ENCODE results near the gene FAM168A. TPM values are rescaled to one million over a fixed set of nuclear protein-coding genes. Genes with fewer than 3 reads are reported as not detected.

Gene FAM168A
- polyA plus RNA-seq, 1 donor, result 22.9 TPM

GRCh38 chr11:73384125-73384441, 213.8 kb downstream of the FAM168A start:
- no peaks in the 10 kb centered on the region for H3K27me3 ChIP-seq (ENCODE audit: control insufficient read depth, insufficient read depth, low read length)
- H3K4me3 ChIP-seq (ENCODE audit: low read length), result no peak overlapping the region
- no peaks in the 10 kb centered on the region for H3K36me3 ChIP-seq (ENCODE audit: control insufficient read depth, insufficient read depth, low read length)
- WGBS (ENCODE audit: insufficient coverage, low lambda C conversion rate), result no CpG with 5 or more reads among the region's 7 CpGs
- no peak for DNase-seq
- H3K9me3 ChIP-seq (ENCODE audit: control insufficient read depth, low read depth, low read length), result no peaks in the 10 kb centered on the region
- no peak overlapping the region for H3K27ac ChIP-seq (ENCODE audit: low read length)
- peaks cover 26% of the 10 kb centered on the region for H3K4me1 ChIP-seq (ENCODE audit: control insufficient read depth, insufficient read depth, low read length)

- WGBS (ENCODE audit: insufficient coverage, low lambda C conversion rate), result no CpG with 5 or more reads among the region's 9 CpGs
- peak; percentile 40 to 58 for DNase-seq
- no peak overlapping the region for H3K27ac ChIP-seq (ENCODE audit: low read length)
- no peaks in the 10 kb centered on the region for H3K9me3 ChIP-seq (ENCODE audit: control insufficient read depth, low read depth, low read length)
- peaks cover 26% of the 10 kb centered on the region for H3K4me1 ChIP-seq (ENCODE audit: control insufficient read depth, insufficient read depth, low read length)
- no peaks in the 10 kb centered on the region for H3K27me3 ChIP-seq (ENCODE audit: control insufficient read depth, insufficient read depth, low read length)
- H3K4me3 ChIP-seq (ENCODE audit: low read length), result no peak overlapping the region
- no peaks in the 10 kb centered on the region for H3K36me3 ChIP-seq (ENCODE audit: control insufficient read depth, insufficient read depth, low read length)
Measured at GRCh38 chr11:73383249-73384124, 214.4 kb downstream of the FAM168A start.

- no peak for DNase-seq
- H3K27me3 ChIP-seq (ENCODE audit: control insufficient read depth, insufficient read depth, low read length), result no peaks in the 10 kb centered on the region
- H3K27ac ChIP-seq (ENCODE audit: low read length), result no peak overlapping the region
- no CpG with 5 or more reads among the region's 3 CpGs for WGBS (ENCODE audit: insufficient coverage, low lambda C conversion rate)
- H3K9me3 ChIP-seq (ENCODE audit: control insufficient read depth, low read depth, low read length), result no peaks in the 10 kb centered on the region
- no peaks in the 10 kb centered on the region for H3K36me3 ChIP-seq (ENCODE audit: control insufficient read depth, insufficient read depth, low read length)
- no peak overlapping the region for H3K4me3 ChIP-seq (ENCODE audit: low read length)
- peaks cover 26% of the 10 kb centered on the region for H3K4me1 ChIP-seq (ENCODE audit: control insufficient read depth, insufficient read depth, low read length)
Measured at GRCh38 chr11:73382747-73383146, 215.2 kb downstream of the FAM168A start.

- no peaks in the 10 kb centered on the region for H3K36me3 ChIP-seq (ENCODE audit: control insufficient read depth, insufficient read depth, low read length)
- no CpG with 5 or more reads among the region's 7 CpGs for WGBS (ENCODE audit: insufficient coverage, low lambda C conversion rate)
- H3K27ac ChIP-seq (ENCODE audit: low read length), result no peak overlapping the region
- DNase-seq, result no peak
- no peaks in the 10 kb centered on the region for H3K9me3 ChIP-seq (ENCODE audit: control insufficient read depth, low read depth, low read length)
- peaks cover 31% of the 10 kb centered on the region for H3K4me1 ChIP-seq (ENCODE audit: control insufficient read depth, insufficient read depth, low read length)
- no peaks in the 10 kb centered on the region for H3K27me3 ChIP-seq (ENCODE audit: control insufficient read depth, insufficient read depth, low read length)
- H3K4me3 ChIP-seq (ENCODE audit: low read length), result no peak overlapping the region
Measured at GRCh38 chr11:73382183-73382582, 215.7 kb downstream of the FAM168A start.

- no peak for DNase-seq
- Histone ChIP-seq H3K27ac (ENCODE audit: low read length) (no peak overlapping the region), H3K27me3 (ENCODE audit: control insufficient read depth, insufficient read depth, low read length) (no peaks in the 10 kb centered on the region), H3K36me3 (ENCODE audit: control insufficient read depth, insufficient read depth, low read length) (no peaks in the 10 kb centered on the region), H3K4me1 (ENCODE audit: control insufficient read depth, insufficient read depth, low read length) (peaks cover 34% of the 10 kb centered on the region), H3K4me3 (ENCODE audit: low read length) (no peak overlapping the region), H3K9me3 (ENCODE audit: control insufficient read depth, low read depth, low read length) (no peaks in the 10 kb centered on the region)
- WGBS (ENCODE audit: insufficient coverage, low lambda C conversion rate), result no CpG with 5 or more reads among the region's 6 CpGs
Measured at GRCh38 chr11:73381589-73381988, 216.3 kb downstream of the FAM168A start.

- no peaks in the 10 kb centered on the region for H3K9me3 ChIP-seq (ENCODE audit: control insufficient read depth, low read depth, low read length)
- no peak for DNase-seq
- no peaks in the 10 kb centered on the region for H3K36me3 ChIP-seq (ENCODE audit: control insufficient read depth, insufficient read depth, low read length)
- H3K4me1 ChIP-seq (ENCODE audit: control insufficient read depth, insufficient read depth, low read length), result peaks cover 30% of the 10 kb centered on the region
- no peak overlapping the region for H3K4me3 ChIP-seq (ENCODE audit: low read length)
- WGBS (ENCODE audit: insufficient coverage, low lambda C conversion rate), result no CpG with 5 or more reads among the region's 4 CpGs
- no peaks in the 10 kb centered on the region for H3K27me3 ChIP-seq (ENCODE audit: control insufficient read depth, insufficient read depth, low read length)
- no peak overlapping the region for H3K27ac ChIP-seq (ENCODE audit: low read length)
Measured at GRCh38 chr11:73380897-73381410, 217.0 kb downstream of the FAM168A start.

- no CpG with 5 or more reads among the region's 7 CpGs for WGBS (ENCODE audit: insufficient coverage, low lambda C conversion rate)
- no peak overlapping the region for H3K27ac ChIP-seq (ENCODE audit: low read length)
Measured at GRCh38 chr11:73380331-73380730, 217.6 kb downstream of the FAM168A start.

GRCh38 chr11:73379189-73379880, 218.6 kb downstream of the FAM168A start:
- no CpG with 5 or more reads among the region's 10 CpGs for WGBS (ENCODE audit: insufficient coverage, low lambda C conversion rate)
- Histone ChIP-seq H3K9me3 (ENCODE audit: control insufficient read depth, low read depth, low read length) (no peaks in the 10 kb centered on the region), H3K36me3 (ENCODE audit: control insufficient read depth, insufficient read depth, low read length) (no peaks in the 10 kb centered on the region), H3K27ac (ENCODE audit: low read length) (no peak overlapping the region), H3K27me3 (ENCODE audit: control insufficient read depth, insufficient read depth, low read length) (no peaks in the 10 kb centered on the region), H3K4me3 (ENCODE audit: low read length) (no peak overlapping the region), H3K4me1 (ENCODE audit: control insufficient read depth, insufficient read depth, low read length) (peaks cover 24% of the 10 kb centered on the region)
- DNase-seq, result no peak

More at GRCh38 chr11:73380331-73380730, 217.6 kb downstream of the FAM168A start:
- Histone ChIP-seq H3K27me3 (ENCODE audit: control insufficient read depth, insufficient read depth, low read length) (no peaks in the 10 kb centered on the region), H3K4me1 (ENCODE audit: control insufficient read depth, insufficient read depth, low read length) (peaks cover 27% of the 10 kb centered on the region), H3K36me3 (ENCODE audit: control insufficient read depth, insufficient read depth, low read length) (no peaks in the 10 kb centered on the region), H3K4me3 (ENCODE audit: low read length) (no peak overlapping the region), H3K9me3 (ENCODE audit: control insufficient read depth, low read depth, low read length) (no peaks in the 10 kb centered on the region)
- no peak for DNase-seq

GRCh38 chr11:73376803-73377629, 220.9 kb downstream of the FAM168A start:
- Histone ChIP-seq H3K4me1 (ENCODE audit: control insufficient read depth, insufficient read depth, low read length) (peaks cover 12% of the 10 kb centered on the region), H3K9me3 (ENCODE audit: control insufficient read depth, low read depth, low read length) (no peaks in the 10 kb centered on the region), H3K27ac (ENCODE audit: low read length) (no peak overlapping the region), H3K36me3 (ENCODE audit: control insufficient read depth, insufficient read depth, low read length) (no peaks in the 10 kb centered on the region), H3K27me3 (ENCODE audit: control insufficient read depth, insufficient read depth, low read length) (no peaks in the 10 kb centered on the region), H3K4me3 (ENCODE audit: low read length) (peak overlapping the region; percentile 62)
- peak; percentile 64 to 78 for DNase-seq
- WGBS (ENCODE audit: insufficient coverage, low lambda C conversion rate), result no CpG with 5 or more reads among the region's 56 CpGs

Data from large intestine (tissue), 3 donors.